ENCODE results near the gene HIGD2A.

Gene HIGD2A

GRCh38 chr5:176369934-176370711, 18.4 kb upstream of the HIGD2A start:
- DNase-seq = no peak

GRCh38 chr5:176371621-176372539, 16.7 kb upstream of the HIGD2A start:
- DNase-seq = no peak

DNA sequence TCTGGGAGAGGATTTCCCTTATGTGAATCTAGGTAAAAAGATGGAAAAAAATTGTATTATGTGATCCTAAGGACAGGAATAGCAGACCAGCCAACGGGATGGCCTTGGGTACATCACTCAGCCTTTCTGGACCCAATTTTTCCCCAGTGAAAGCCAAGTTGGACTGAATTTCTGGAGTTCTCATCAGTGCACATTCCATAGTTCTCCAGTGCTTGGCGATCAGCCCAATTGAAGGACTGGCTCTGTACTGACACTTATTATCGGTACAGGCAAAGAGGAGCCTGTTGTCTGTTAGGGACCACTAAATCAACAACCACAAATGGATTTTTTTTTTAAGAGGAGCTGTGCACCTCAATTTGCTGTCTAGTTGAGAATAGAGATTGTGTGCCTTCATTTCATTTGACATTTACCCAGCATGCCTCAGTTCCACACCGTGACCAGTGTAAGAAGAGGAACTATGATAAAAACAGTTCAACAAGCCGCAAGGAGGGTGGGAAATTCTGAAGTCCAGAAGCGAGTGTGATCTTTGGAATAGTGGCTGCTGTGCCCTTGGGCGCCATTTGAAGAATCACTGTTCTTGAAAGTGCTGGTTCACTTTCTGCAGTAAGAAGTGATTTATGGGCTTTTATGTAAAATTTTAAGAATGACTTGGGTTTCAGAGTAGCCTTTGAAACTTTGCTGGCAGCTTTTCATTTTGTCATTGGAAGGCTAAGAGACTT, 15.3 kb upstream of the HIGD2A start:
- no peak for DNase-seq

- no peak for DNase-seq
Measured at GRCh38 chr5:176379881-176380280, 8.7 kb upstream of the HIGD2A start.

- DNase-seq = no peak
Measured at GRCh38 chr5:176381423-176381822, 7.1 kb upstream of the HIGD2A start.

GRCh38 chr5:176381979-176382378, 6.6 kb upstream of the HIGD2A start:
- DNase-seq = no peak

- DNase-seq = no peak
Measured at GRCh38 chr5:176382721-176383120, 5.8 kb upstream of the HIGD2A start.

- no peak for DNase-seq
Measured at GRCh38 chr5:176383248-176383905, 5.2 kb upstream of the HIGD2A start.

- DNase-seq = no peak
Measured at GRCh38 chr5:176383961-176384360, 4.6 kb upstream of the HIGD2A start.

DNA sequence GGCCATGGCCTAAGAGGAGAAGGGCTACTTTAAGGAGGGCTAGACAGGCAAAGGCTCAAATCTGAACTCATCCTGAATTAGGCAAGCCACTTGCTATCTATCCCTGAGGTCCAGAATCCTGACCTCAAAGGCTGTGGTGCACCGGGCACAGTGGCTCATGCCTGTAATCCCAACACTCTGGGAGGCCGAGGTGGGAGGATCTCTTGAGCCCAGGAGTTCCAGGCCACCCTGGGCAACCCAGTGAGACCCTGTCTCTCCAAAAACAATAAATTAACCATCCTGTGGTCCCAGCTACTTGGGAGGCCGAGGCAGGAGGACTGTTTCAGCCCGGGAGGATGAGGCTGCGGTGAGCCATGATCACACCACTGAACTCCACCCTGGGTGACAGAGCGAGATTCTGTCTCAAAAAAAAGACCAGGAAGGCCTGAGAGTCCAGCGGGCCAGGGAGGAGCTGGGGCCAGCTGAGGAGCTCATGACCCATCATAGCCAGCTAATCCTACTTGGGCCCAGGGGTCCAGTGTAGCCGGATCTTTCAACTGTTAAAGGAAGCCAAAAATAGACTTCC, 4.1 kb upstream of the HIGD2A start:
- no peak for DNase-seq

- DNase-seq = no peak
Measured at GRCh38 chr5:176384991-176385390, 3.6 kb upstream of the HIGD2A start.

DNA sequence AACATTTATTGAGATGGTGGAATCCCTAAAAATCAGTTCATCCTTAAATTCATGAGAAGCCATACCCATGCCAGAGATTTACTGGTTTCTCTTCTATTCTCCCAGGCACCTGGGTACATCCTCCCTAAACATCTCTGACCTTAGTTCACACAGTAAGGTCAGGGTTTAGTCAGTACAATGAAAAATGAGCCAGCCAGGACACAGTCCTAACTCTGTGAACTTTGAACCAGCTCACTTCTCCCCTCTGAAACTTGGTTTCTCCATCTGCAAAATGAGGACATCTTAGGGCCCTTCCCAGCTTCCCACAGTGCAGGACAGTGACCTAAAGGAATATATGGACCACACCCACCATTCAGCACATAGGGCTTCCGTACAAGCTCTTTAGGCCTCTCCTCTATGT, 2.1 kb upstream of the HIGD2A start:
- no peak for DNase-seq

- no peak for DNase-seq
Measured at GRCh38 chr5:176387384-176387925, 1.1 kb upstream of the HIGD2A start.

GRCh38 chr5:176388003-176388443, 528 bp upstream of the HIGD2A start:
- no peak for DNase-seq

- DNase-seq = no peak
Measured at GRCh38 chr5:176389135-176390123, 878 bp downstream of the HIGD2A start.

DNA sequence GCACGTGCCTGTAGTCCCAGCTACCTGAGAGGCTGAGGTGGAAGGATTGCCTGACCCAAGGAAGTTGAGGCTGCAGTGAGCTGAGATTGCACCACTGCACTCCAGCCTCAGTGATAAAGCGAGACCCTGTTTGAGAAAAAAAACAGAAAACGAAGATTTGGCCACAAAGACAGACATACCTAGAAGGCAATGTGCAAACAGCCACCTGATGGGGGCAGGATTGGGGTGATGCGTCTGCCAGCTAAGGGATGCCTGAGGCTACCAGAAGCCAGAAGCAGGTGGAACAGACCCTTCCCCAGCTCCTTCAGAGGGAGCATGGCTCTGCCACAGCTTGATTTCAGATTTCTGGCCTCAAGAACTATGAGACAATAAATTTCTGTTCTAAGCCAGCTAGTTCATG, 2.9 kb downstream of the HIGD2A start:
- no peak for DNase-seq

GRCh38 chr5:176391999-176392398, 3.4 kb downstream of the HIGD2A start:
- DNase-seq = no peak

DNA sequence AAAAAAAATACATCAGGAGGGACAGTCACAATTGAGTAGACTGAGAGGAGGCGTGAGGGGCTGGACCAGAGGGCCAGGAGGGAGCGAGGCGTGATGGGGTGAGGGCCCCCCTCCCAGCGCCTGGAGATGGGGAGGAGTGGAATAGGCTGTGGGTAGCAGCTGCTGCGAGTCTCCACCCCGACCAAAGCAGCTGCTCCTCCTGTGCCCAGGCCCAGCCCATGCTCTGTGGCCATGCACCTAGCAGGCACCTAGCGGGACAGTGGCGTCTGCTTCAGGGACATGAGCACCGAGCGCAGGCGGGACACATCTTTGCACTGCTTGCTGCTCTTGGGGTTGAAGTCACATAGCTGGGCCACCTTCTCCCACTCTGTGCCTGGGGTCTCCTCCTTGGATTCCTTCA, 4.0 kb downstream of the HIGD2A start:
- no peak for DNase-seq

- no peak for DNase-seq
Measured at GRCh38 chr5:176394096-176394495, 5.5 kb downstream of the HIGD2A start.

- DNase-seq = no peak
Measured at GRCh38 chr5:176394881-176395675, 6.5 kb downstream of the HIGD2A start.
